Measurements from ENCODE around the gene TLCD2.
"Not testable (repeated sequence)": the region's sequence is repeated elsewhere in the genome, so short reads cannot be mapped to it uniquely, and the experiment has no call there.

TLCD2 gene

GRCh38 chr17:1713160-1713877, 3.1 kb upstream of the TLCD2 start:
- Mint-ChIP-seq H3K4me3 (peak overlapping the region; percentile 90 to 98 (median 94)), H3K27me3 (ENCODE audit: low read depth) (no peaks in the 10 kb centered on the region), H3K4me1 (peaks cover 48% of the 10 kb centered on the region), H3K27ac (peak overlapping the region; percentile 94 to 95 (median 95)), H3K36me3 (ENCODE audit: low read depth) (peaks cover 8% of the 10 kb centered on the region), H3K9me3 (no peaks in the 10 kb centered on the region)
- TF ChIP-seq CTCF (IDR thresholded peaks at IDR 0.05; ENCODE audit: unreplicated experiment in 3 of 3) = no peak

GRCh38 chr17:1712271-1712670, 2.1 kb upstream of the TLCD2 start:
- no peaks in the 10 kb centered on the region for H3K27me3 Mint-ChIP-seq (ENCODE audit: low read depth)
- H3K4me3 Mint-ChIP-seq = peak overlapping the region; percentile 79 to 94 (median 84)
- TF ChIP-seq CTCF (IDR thresholded peaks at IDR 0.05; ENCODE audit: unreplicated experiment in 3 of 3) = no peak
- H3K27ac Mint-ChIP-seq = peak overlapping the region; percentile 72 to 95 (median 95)
- peaks cover 8% of the 10 kb centered on the region for H3K36me3 Mint-ChIP-seq (ENCODE audit: low read depth)
- H3K4me1 Mint-ChIP-seq = peaks cover 42% of the 10 kb centered on the region
- no peaks in the 10 kb centered on the region for H3K9me3 Mint-ChIP-seq

GRCh38 chr17:1711804-1712203, 1.6 kb upstream of the TLCD2 start:
- H3K27ac Mint-ChIP-seq = peak overlapping the region; percentile 72 to 95 (median 95)
- H3K4me3 Mint-ChIP-seq = peak overlapping the region; percentile 79 to 94 (median 84)
- peaks cover 8% of the 10 kb centered on the region for H3K36me3 Mint-ChIP-seq (ENCODE audit: low read depth)
- no peaks in the 10 kb centered on the region for H3K9me3 Mint-ChIP-seq
- H3K27me3 Mint-ChIP-seq (ENCODE audit: low read depth) = no peaks in the 10 kb centered on the region
- TF ChIP-seq CTCF (IDR thresholded peaks at IDR 0.05; ENCODE audit: unreplicated experiment in 3 of 3) = no peak
- H3K4me1 Mint-ChIP-seq = peaks cover 38% of the 10 kb centered on the region

- H3K4me1 Mint-ChIP-seq = peaks cover 38% of the 10 kb centered on the region
- TF ChIP-seq CTCF (IDR thresholded peaks at IDR 0.05; ENCODE audit: unreplicated experiment in 3 of 3) = no peak
- H3K4me3 Mint-ChIP-seq = peak overlapping the region; percentile 79 to 94 (median 84)
- no peaks in the 10 kb centered on the region for H3K9me3 Mint-ChIP-seq
- peaks cover 8% of the 10 kb centered on the region for H3K36me3 Mint-ChIP-seq (ENCODE audit: low read depth)
- peak overlapping the region in 2 of 3 experiments; percentile 95 for H3K27ac Mint-ChIP-seq
- H3K27me3 Mint-ChIP-seq (ENCODE audit: low read depth) = no peaks in the 10 kb centered on the region
These were observed 803 bp upstream of the TLCD2 start for GRCh38 chr17:1710807-1711553.

GRCh38 chr17:1709403-1709951, 700 bp downstream of the TLCD2 start:
- TF ChIP-seq CTCF (IDR thresholded peaks at IDR 0.05; ENCODE audit: unreplicated experiment in 3 of 3) = no peak
- peak overlapping the region; percentile 73 to 74 (median 74) for H3K4me3 Mint-ChIP-seq
- peaks cover 38% of the 10 kb centered on the region for H3K4me1 Mint-ChIP-seq
- no peaks in the 10 kb centered on the region for H3K27me3 Mint-ChIP-seq (ENCODE audit: low read depth)
- H3K36me3 Mint-ChIP-seq (ENCODE audit: low read depth) = peaks cover 8% of the 10 kb centered on the region
- no peaks in the 10 kb centered on the region for H3K9me3 Mint-ChIP-seq
- no peak overlapping the region for H3K27ac Mint-ChIP-seq

- Mint-ChIP-seq H3K4me3 (peak overlapping the region; percentile 74 to 80 (median 74)), H3K4me1 (peaks cover 34% of the 10 kb centered on the region)
- not testable (repeated sequence) for H3K27ac Mint-ChIP-seq; H3K9me3 Mint-ChIP-seq; H3K27me3 Mint-ChIP-seq (ENCODE audit: low read depth); H3K36me3 Mint-ChIP-seq (ENCODE audit: low read depth)
These were observed 1.3 kb downstream of the TLCD2 start for GRCh38 chr17:1708791-1709346.

Measured in nephron (organoid).